Measurements from ENCODE around the gene MYL6. TPM values are rescaled to one million over a fixed set of nuclear protein-coding genes. Genes with fewer than 3 reads are reported as not detected.

Gene MYL6
- total RNA-seq (2021) (835 to 932 TPM (median 844 TPM) in 3 replicates), Bru-seq, nascent RNA (percentile 97 among the genes with signal in this experiment)
- long read RNA-seq, experiment 1, transcript MYL6-207 (6 exons, 655 nt), result major isoform, 656 of 797 reads
- long read RNA-seq, experiment 1, transcript MYL6-211 (5 exons, 528 nt), result minor isoform, 28 of 797 reads
- long read RNA-seq, experiment 1, transcript MYL6-219 (5 exons, 1,438 nt), result minor isoform, 9 of 797 reads
- long read RNA-seq, experiment 1, transcript MYL6-218 (7 exons, 901 nt), result minor isoform, 7 of 797 reads
- long read RNA-seq, experiment 1, partial matches to known transcripts, result 53 of 797 reads
- long read RNA-seq, experiment 1, other reads (novel, unspliced or antisense), result 39 of 797 reads
- long read RNA-seq, experiment 2, transcript MYL6-211 (5 exons, 528 nt), result minor isoform, 22 of 540 reads
- long read RNA-seq, experiment 2, transcript MYL6-207 (6 exons, 655 nt), result major isoform, 286 of 540 reads
- long read RNA-seq, experiment 2, partial matches to known transcripts, result 200 of 540 reads
- long read RNA-seq, experiment 2, other reads (novel, unspliced or antisense), result 24 of 540 reads
- long read RNA-seq, experiment 3, transcript MYL6-207 (6 exons, 655 nt), result major isoform, 11 of 124 reads
- long read RNA-seq, experiment 3, transcript MYL6-219 (5 exons, 1,438 nt), result minor isoform, 10 of 124 reads
- long read RNA-seq, experiment 3, partial matches to known transcripts, result 91 of 124 reads
- long read RNA-seq, experiment 3, other reads (novel, unspliced or antisense), result 10 of 124 reads

DNA sequence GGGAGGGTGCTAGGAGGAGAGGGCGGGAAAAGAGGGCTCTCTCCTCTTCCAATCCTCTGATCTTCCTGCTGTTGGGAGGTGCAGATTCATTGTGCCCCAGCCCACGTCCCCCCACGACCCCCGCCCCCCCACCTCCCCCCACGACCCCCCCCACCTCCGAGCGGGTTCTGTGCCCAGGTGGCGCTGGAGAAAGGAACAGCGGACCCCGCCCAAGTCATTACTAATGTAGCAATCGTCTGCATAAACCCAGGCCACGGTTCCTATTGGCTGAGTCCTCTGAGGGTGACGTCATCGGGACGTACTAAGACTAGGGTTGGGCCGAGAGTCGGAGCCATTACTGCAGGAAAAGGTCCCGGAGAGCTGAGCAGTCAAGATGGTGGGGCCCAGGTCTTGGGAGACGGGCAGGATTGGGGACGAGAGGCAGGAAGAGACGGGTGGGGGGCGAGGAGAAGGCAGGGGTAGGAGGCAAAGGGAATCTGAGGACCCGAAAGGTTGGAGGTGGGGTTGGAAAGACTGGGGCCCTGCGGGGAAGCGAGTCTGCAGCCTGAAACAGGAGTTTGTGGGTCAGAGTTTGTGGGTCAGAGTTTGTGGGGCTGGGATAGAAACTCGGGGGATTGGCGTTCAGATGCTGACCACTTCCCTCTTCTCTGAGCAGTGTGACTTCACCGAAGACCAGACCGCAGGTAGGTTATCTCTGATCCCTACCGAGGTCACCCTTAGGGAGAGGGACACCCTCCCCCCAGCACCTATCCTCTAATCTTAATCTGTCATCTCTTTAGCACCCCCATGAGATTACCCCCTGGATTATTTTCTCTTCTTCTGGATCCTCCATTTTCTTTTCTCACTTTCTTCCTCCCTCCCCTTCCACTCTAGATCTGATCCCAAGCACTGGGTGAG lies at the start of gene MYL6:
TSS of gene MYL6 (plus strand) at position 331 of the 897 bp plus-strand sequence. CDS start at position 374, 43 bp downstream.
- Mint-ChIP-seq H3K4me1 (peaks cover 49% of the 10 kb centered on the region), H3K9me3 (no peaks in the 10 kb centered on the region), H3K36me3 (peaks cover 48% of the 10 kb centered on the region), H3K4me3 (peak within 1 kb of the TSS; percentile 96), H3K27ac (peak within 1 kb of the TSS; percentile 99), H3K27me3 (ENCODE audit: low read depth) (no peaks in the 10 kb centered on the region)
- peak; percentile 65 for ATAC-seq
- CTCF ChIA-PET, result interaction anchor here (0.6 to 2.2 kb wide), 6 partner anchors 30 to 64 kb away, joined by 3 to 11 read pairs (median 6); partner anchors contain the start of genes ESYT1, RNF41, SMARCC2 and ZC3H10
- POLR2A ChIA-PET, result interaction anchor here (1.0 to 7.2 kb wide), 9 partner anchors 16 to 202 kb away, joined by 3 to 104 read pairs (median 8); partner anchors contain the start of genes ERBB3, ESYT1, PA2G4 and RAB5B
- peak; percentile 93 for DNase-seq (ENCODE audit: low spot score)
- TF ChIP-seq, protein P1, sequence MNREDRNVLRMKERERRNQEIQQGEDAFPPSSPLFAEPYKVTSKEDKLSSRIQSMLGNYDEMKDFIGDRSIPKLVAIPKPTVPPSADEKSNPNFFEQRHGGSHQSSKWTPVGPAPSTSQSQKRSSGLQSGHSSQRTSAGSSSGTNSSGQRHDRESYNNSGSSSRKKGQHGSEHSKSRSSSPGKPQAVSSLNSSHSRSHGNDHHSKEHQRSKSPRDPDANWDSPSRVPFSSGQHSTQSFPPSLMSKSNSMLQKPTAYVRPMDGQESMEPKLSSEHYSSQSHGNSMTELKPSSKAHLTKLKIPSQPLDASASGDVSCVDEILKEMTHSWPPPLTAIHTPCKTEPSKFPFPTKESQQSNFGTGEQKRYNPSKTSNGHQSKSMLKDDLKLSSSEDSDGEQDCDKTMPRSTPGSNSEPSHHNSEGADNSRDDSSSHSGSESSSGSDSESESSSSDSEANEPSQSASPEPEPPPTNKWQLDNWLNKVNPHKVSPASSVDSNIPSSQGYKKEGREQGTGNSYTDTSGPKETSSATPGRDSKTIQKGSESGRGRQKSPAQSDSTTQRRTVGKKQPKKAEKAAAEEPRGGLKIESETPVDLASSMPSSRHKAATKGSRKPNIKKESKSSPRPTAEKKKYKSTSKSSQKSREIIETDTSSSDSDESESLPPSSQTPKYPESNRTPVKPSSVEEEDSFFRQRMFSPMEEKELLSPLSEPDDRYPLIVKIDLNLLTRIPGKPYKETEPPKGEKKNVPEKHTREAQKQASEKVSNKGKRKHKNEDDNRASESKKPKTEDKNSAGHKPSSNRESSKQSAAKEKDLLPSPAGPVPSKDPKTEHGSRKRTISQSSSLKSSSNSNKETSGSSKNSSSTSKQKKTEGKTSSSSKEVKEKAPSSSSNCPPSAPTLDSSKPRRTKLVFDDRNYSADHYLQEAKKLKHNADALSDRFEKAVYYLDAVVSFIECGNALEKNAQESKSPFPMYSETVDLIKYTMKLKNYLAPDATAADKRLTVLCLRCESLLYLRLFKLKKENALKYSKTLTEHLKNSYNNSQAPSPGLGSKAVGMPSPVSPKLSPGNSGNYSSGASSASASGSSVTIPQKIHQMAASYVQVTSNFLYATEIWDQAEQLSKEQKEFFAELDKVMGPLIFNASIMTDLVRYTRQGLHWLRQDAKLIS (CRISPR knock-in tag; IDR thresholded peaks at IDR 0.05; ENCODE audit: borderline replicate concordance), result 0 out of 2 replicates have a peak, but pooled peaks have one; percentile 75
- TF ChIP-seq ZNF396 (CRISPR knock-in tag; IDR thresholded peaks at IDR 0.05; ENCODE audit: borderline replicate concordance) (no peak), SOX15 (CRISPR knock-in tag; IDR thresholded peaks at IDR 0.05) (peak; percentile 69; the same call in 1 of the 2 replicates), MYBL2 (CRISPR knock-in tag; IDR thresholded peaks at IDR 0.05) (no peak), SP1 (CRISPR knock-in tag; conservative IDR thresholded peaks at IDR 0.05) (peak; percentile 54; the same call in 1 of the 2 replicates), ZNF671 (CRISPR knock-in tag; IDR thresholded peaks at IDR 0.05) (peak; percentile 90), E2F4 (CRISPR knock-in tag; IDR thresholded peaks at IDR 0.05; ENCODE audit: borderline replicate concordance, low read depth) (no peak), PRRX2 (CRISPR knock-in tag; IDR thresholded peaks at IDR 0.05) (peak; percentile 94), ZNF232 (CRISPR knock-in tag; IDR thresholded peaks at IDR 0.05) (peak; percentile 39; the same call in 1 of the 2 replicates), GABPB1 (CRISPR knock-in tag; IDR thresholded peaks at IDR 0.05) (peak; percentile 30; the same call in 1 of the 2 replicates), ATF1 (CRISPR knock-in tag; IDR thresholded peaks at IDR 0.05) (no peak), ZMAT4 (CRISPR knock-in tag; IDR thresholded peaks at IDR 0.05) (peak; percentile 87), ATF6 (CRISPR knock-in tag; IDR thresholded peaks at IDR 0.05) (no peak), ZBTB43 (CRISPR knock-in tag; IDR thresholded peaks at IDR 0.05) (peak; percentile 38; the same call in 1 of the 2 replicates), FOXP1 (CRISPR knock-in tag; IDR thresholded peaks at IDR 0.05; ENCODE audit: borderline replicate concordance) (peak; percentile 77), AR (CRISPR knock-in tag; IDR thresholded peaks at IDR 0.05) (peak; percentile 92), ATF2 (CRISPR knock-in tag; IDR thresholded peaks at IDR 0.05; ENCODE audit: borderline replicate concordance, low read depth) (peak; percentile 23; the same call in 1 of the 2 replicates), ZNF416 (CRISPR knock-in tag; IDR thresholded peaks at IDR 0.05) (peak; percentile 97)
